Adipose tissue (tissue), 3 donors: Measurements from ENCODE around the gene HMGA1. TPM values are rescaled to one million over a fixed set of nuclear protein-coding genes. Genes with fewer than 3 reads are reported as not detected.

Experiments used
- H3K27ac ChIP-seq: one replicate; pipeline ENCODE4 v1.5.1; 2013; ENCODE audit warnings: low read depth, low read length
- WGBS, 3 donors: extraction: QIAGEN DNeasy Blood & Tissue Kit; methylation state at CpG; one replicate each; pipeline ENCODE4 v1.1.7; 2013; 5-methylcytosine and 5-hydroxymethylcytosine counted together
- polyA plus RNA-seq, 3 donors: library from polyadenylated mRNA; stranded (reverse); fragments of 200-250 nt; gene quantifications; one replicate each; pipeline ENCODE4 v1.2.3, GENCODE V29; 2013
- donor health status: healthy with polysubstance abuse.
- donor health status: Bipolar disorder and iron deficiency.
- donor health status: healthy.

HMGA1 gene
- polyA plus RNA-seq, 3 donors = 16.4 to 43.8 (median 19.5) TPM

DNA sequence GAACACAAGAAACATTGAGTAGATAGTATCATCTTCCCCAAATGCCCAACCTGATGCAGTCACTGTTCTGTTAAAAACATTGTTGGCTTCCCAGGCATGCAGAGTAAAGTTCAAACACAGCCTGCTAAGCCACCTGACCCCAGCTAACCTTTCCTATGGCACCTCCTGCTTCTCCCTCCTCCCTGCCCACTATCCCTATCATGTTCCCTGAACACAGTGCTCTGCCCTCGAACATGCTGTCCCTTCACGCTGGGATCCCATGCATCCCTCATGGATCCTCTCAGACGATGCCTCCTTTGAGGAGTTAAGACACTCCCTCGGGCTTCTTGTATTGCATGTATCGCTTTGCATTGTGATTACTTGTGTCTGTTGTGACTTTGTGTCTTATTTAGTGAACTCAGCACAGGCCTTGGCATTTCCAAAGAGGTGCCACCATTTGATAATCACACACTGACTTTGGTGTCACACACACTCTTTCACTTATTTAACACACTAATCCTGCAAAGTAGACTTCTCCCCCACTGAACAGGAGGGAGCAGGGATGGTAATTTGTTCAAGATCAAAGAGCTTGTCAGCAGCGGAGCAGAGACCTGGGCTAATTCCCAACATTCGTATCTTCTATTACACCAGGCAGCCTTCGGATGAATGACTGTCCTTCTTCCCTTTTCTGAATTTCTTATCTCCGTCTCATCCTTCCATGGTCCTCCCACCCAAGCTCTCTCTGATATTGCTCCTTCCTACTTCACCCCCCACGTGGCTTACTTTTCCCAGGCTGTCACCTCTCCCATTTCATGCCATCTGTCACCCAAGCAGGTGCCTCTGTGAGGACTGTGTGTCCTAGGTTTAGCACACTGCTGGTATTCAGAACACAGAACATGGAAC lies 40.4 kb downstream of the HMGA1 start:
- 66 to 74% (median 70%) methylated on average over 10 of the region's 10 CpGs for WGBS, 3 donors
- H3K27ac ChIP-seq = no peak overlapping the region

DNA sequence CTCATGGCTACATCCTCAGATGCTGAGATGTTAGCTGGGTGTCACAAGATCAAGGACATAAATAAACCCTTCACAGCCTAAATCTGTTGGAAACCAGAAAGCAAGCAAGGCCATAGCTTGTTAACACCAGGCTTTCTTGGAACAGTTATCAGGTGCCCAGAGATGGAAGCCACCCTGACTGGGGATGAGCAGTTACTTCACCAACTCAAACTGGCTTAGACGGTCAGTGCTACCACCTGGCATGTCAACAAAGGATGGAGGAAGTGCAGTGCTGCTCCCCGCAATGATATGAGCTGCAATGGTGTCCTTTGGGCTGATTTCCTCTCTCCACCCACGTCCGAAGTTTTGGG lies 41.1 kb downstream of the HMGA1 start:
- no peak overlapping the region for H3K27ac ChIP-seq

GRCh38 chr6:34278833-34279232 lies 42.2 kb downstream of the HMGA1 start:
- WGBS, 3 donors = 78 to 97% (median 95%) methylated on average over 5 of the region's 5 CpGs
- no peak overlapping the region for H3K27ac ChIP-seq

More for the DNA sequence above, 41.1 kb downstream of the HMGA1 start:
- WGBS, 3 donors = 84 to 88% (median 87%) methylated on average over 4 of the region's 4 CpGs

GRCh38 chr6:34280216-34280615 lies 43.5 kb downstream of the HMGA1 start:
- no peak overlapping the region for H3K27ac ChIP-seq
- 80 to 92% (median 89%) methylated on average over 4 of the region's 4 CpGs for WGBS, 3 donors

DNA sequence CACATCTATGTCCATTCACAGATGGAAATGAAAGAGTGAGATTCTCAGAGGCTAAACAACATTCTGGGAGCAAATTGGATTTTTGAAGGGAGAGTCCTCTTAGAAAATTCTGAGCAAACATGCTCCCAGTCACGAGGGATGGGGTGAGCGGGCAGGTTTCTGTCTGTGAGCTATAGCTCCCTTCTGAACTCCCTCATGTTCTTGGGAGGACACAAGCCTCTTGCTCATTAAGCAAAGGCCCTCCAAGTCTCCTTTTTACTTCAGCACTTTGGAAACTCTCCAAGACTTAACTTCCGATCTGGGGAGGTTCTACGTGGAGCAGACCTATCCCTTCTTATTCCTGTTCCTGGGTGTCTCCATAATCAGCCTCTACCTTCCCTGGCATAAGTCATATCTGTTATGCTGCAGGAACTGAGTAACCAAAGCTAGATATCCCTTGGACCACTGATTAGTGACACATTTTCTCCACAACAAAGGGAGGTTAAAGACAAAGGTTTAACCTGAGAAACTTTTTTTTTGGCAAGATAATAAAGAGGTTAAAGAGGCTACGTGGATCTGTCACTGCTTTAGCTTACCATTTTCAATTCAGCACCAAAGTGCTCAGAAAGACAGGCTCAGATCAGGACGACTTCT lies 45.1 kb downstream of the HMGA1 start:
- WGBS, 3 donors = 73 to 83% (median 76%) methylated on average over 6 of the region's 6 CpGs
- no peak overlapping the region for H3K27ac ChIP-seq

- WGBS, 3 donors = 39 to 75% (median 40%) methylated on average over 4 of the region's 4 CpGs
- no peak overlapping the region for H3K27ac ChIP-seq
These were observed 48.1 kb downstream of the HMGA1 start for GRCh38 chr6:34284563-34285447.

GRCh38 chr6:34285448-34286164 lies 48.9 kb downstream of the HMGA1 start:
- 65 to 74% (median 68%) methylated on average over 4 of the region's 4 CpGs for WGBS, 3 donors
- no peak overlapping the region for H3K27ac ChIP-seq

DNA sequence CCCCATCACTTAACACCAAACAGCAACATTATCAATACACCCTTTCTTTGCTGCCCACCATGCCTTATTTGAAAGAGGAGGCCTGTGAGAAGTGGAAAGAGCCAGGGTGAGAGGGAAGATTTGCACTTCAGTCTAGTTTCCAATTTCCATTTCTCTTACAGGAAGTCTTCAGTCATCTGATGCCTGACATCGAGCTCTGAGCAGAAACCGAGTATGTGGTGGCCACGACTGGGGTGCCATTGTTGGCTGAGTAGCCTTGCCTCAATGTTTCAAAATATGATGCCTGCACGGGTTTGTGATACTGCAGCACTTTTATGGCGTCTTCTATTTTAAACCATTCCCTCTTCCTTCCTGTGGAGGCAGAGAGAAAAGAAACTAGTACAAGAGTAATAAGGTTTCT lies 51.9 kb downstream of the HMGA1 start:
- 23 to 71% (median 30%) methylated on average over 5 of the region's 5 CpGs for WGBS, 3 donors

DNA sequence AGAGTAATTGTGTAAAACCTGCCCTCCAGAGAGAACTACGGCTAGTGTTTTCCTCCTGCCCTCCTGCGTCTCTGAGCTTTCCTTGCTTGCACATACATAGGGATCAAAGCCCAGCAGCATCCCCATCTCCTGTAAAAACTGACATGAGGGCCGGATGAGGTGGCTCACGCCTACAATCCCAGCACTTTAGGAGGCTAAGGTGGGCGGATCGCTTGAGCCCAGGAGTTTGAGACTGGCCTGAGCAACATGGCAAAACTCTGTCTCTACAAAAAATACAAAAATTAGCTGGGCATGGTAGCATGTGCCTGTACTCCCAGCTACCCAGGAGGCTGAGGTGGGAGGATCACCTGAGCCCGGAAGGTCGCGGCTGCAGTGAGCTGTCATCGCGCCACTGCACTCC lies 52.5 kb downstream of the HMGA1 start:
- 90 to 95% (median 95%) methylated on average over 11 of the region's 11 CpGs for WGBS, 3 donors

More for the DNA sequence above, 51.9 kb downstream of the HMGA1 start:
- H3K27ac ChIP-seq = no peak overlapping the region

DNA sequence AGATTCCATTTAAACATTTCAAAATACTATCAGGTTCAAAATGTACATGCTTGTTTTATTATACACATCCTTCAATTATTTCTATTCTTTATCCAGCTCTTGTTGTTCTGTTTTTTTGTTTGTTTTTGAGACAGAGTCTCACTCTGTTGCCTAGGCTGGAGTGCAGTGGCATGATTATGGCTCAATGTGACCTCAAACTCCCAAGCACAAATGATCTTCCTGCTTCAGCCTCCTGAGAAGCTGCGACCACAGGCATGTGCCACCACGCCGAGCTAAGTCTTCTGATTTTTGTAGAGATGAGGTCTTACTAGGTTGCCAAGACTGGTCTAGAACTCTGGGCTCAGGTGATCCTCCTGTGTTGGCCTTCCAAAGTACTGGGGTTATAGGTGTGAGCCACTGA lies 56.3 kb downstream of the HMGA1 start:
- WGBS, 3 donors = 95 to 100% (median 97%) methylated on average over 3 of the region's 3 CpGs
- H3K27ac ChIP-seq = no peak overlapping the region

More for the DNA sequence above, 52.5 kb downstream of the HMGA1 start:
- no peak overlapping the region for H3K27ac ChIP-seq

DNA sequence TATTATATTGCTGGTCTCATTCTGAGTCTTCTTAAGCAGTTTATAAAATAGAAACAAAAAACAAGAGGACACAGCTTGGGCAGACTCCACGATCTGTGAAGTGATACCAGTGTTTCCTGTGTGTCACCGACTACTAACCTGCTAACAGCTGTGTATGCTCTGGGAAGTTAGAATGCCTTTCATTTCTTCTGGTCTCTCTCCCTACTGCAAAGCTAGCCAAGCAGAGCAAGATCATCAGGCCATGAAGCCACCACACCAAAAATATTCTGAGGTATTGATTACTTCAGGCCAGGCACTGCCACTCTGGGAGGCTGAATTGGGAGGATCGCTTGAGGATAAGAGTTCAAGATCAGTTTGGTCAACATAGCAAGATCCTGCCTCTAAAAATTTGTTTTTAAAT lies 59.0 kb downstream of the HMGA1 start:
- WGBS, 3 donors = 62 to 82% (median 64%) methylated on average over 3 of the region's 3 CpGs
- no peak overlapping the region for H3K27ac ChIP-seq

Other genes starting within 250 kb of the HMGA1 start
- under 1 TPM in 2 of 3 donors, not detected in 1; 0.03 to 0.26 TPM for gene GRM4, start 90.8 kb upstream of the HMGA1 start, polyA plus RNA-seq
- 10 to 100 TPM; 15.6 to 55.2 (median 16.7) TPM for gene SMIM29, start 12.1 kb downstream of the HMGA1 start, polyA plus RNA-seq
- gene NUDT3, start 155.8 kb downstream of the HMGA1 start, polyA plus RNA-seq = 10 to 100 TPM in 1 of 3 donors, 1 to 10 TPM in 2; 5.8 to 20.7 (median 9.0) TPM
- gene RPS10, start 189.2 kb downstream of the HMGA1 start, polyA plus RNA-seq = 1,000 to 10,000 TPM; 2,333 to 3,324 (median 2,913) TPM
- under 1 TPM in 2 of 3 donors, not detected in 1; 0.17 to 0.21 TPM for gene PACSIN1, start 229.2 kb downstream of the HMGA1 start, polyA plus RNA-seq